Kidney (tissue), 14 donors: ENCODE data around the gene EML6. TPM values are rescaled to one million over a fixed set of nuclear protein-coding genes. Genes with fewer than 3 reads are reported as not detected.

Source experiments
- DNase-seq, 5 donors: peaks; one replicate each; pipeline ENCODE4 v3.0.0-alpha.2; 2013 to 2020
- FAIRE-seq: peaks from 2 replicates; lab custom pipeline; 2012; peaks lifted over from hg19 to GRCh38; lab: Jason Lieb, UNC
- H3K27ac ChIP-seq, 2 donors: one replicate each; pipeline ENCODE4 v1.7.0; 2013; ENCODE audit warnings: low read depth in 2 of 2, low read length in 2 of 2, inconsistent platforms in 1 of 2
- H3K27me3 ChIP-seq: one replicate; pipeline ENCODE4 v1.7.1; 2013; ENCODE audit warnings: low read length, inconsistent platforms; ENCODE audit not compliant: control insufficient read depth, insufficient read depth
- H3K36me3 ChIP-seq, 3 donors: one replicate each; pipeline versions ENCODE4 v1.7.0 to v1.7.1; 2013; ENCODE audit warnings: low read length in 3 of 3, control low read depth in 1 of 3, inconsistent platforms in 1 of 3; ENCODE audit not compliant: insufficient read depth in 3 of 3, control insufficient read depth in 2 of 3
- H3K4me1 ChIP-seq, 3 donors: one replicate each; pipeline versions ENCODE4 v1.7.0 to v1.7.1; 2013; ENCODE audit warnings: low read length in 3 of 3, inconsistent platforms in 1 of 3, low read depth in 1 of 3; ENCODE audit not compliant: control insufficient read depth in 2 of 3, insufficient read depth in 2 of 3
- H3K4me3 ChIP-seq, 3 donors: one replicate each; pipeline versions ENCODE4 v1.7.0 to v1.8.1; 2013; ENCODE audit warnings: low read length in 3 of 3, control low read depth in 1 of 3, inconsistent platforms in 1 of 3
- H3K9ac ChIP-seq, 3 donors: one replicate each; pipeline versions ENCODE4 v1.7.0 to v1.7.1; 2013; ENCODE audit warnings: low read length in 3 of 3, control low read depth in 1 of 3, inconsistent platforms in 1 of 3
- H3K9me3 ChIP-seq, 3 donors: one replicate each; pipeline versions ENCODE4 v1.7.0 to v1.7.1; 2013; ENCODE audit warnings: low read length in 3 of 3, control low read depth in 1 of 3, inconsistent platforms in 1 of 3; ENCODE audit not compliant: control insufficient read depth in 2 of 3, insufficient read depth in 1 of 3
- CTCF ChIP-seq: IDR thresholded peaks from 3 replicates; pipeline ENCODE4 v1.5.1; 2012; ENCODE audit warnings: mild to moderate bottlenecking, moderate library complexity, borderline replicate concordance; ENCODE audit not compliant: insufficient read depth; ENCODE audit errors: extremely low read depth
- intact Hi-C: fragments of 100-400 bp; cut with DNase I; formaldehyde crosslinking; loops from one replicate; pipeline ENCODE4 v1.11.1; 2022
- polyA plus RNA-seq: library from polyadenylated mRNA; stranded (reverse); fragments of 350-450 nt; fragmentation: Illumina TruSeq; extraction: RNeasy Lipid Tissue Mini Kit (QIAGEN cat#74804); gene quantifications from one replicate; pipeline ENCODE4 v1.2.3, GENCODE V29; 2014; ENCODE audit warnings: low read depth, low replicate concordance; ENCODE audit not compliant: insufficient read depth
- total RNA-seq: library from RNA; stranded (reverse); fragmentation: NEBNext Ultra II Directional; extraction: Animal tissue kit (Norgen Biotek cat#: 25700); gene quantifications from one replicate; pipeline ENCODE4 v1.2.1, GENCODE V29; 2021
- donor health status: control.
- donor health status: control.
- donor health status: control.
- donor health status: control.
- donor health status: control.
- donor health status: DM: yes; HTN: yes; CAD: no.
- donor health status: Normal renal cell carcinoma (clear cell type).

Gene EML6
- total and polyA plus RNA-seq, 2 donors from 2014 or later = 1.7 to 3.1 TPM

DNA sequence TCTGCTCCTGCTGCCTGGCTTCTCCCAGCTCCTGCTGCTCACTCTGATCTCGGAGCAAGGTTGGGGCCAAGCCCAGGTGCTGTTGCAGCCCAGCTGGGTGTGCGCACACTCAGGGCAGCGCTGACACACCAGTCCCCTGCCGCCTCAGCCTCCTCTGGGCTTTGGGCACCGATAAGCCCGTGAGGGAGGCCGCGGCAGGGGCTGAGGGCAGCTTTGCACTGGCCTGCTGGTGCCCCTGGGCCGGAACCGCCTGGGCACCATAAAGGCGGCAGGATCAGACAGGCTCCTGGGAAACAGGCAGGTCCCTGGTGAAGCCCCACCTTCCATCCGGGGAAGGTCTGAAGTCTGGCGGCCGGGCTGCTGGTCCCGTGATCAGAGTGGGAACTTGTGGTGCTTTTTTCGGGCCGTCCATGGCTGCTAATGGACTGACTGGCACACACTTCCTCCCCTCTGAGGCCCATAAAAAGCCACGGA lies 14.1 kb upstream of the EML6 start:
- peak; percentile 44 to 84 (median 63) for DNase-seq
- intact Hi-C loops = loop anchor here (10.0 kb wide), 1 partner anchor 185 kb away; no protein-coding TSS in a partner anchor

GRCh38 chr2:54710216-54710615 lies 13.2 kb upstream of the EML6 start:
- peak overlapping the region in 1 of 2 donors; percentile 79 for H3K27ac ChIP-seq
- no peak for FAIRE-seq

More for the DNA sequence above, 14.1 kb upstream of the EML6 start:
- Histone ChIP-seq H3K4me3 (peak overlapping the region; percentile 24 to 68 (median 67)), H3K9ac (peak overlapping the region in 2 of 3 donors; percentile 29 to 80), H3K9me3 (no peaks in the 10 kb centered on the region), H3K4me1 (peaks cover 0 to 4% (median 0%) of the 10 kb centered on the region in 3 donors), H3K36me3 (no peaks in the 10 kb centered on the region), H3K27me3 (no peaks in the 10 kb centered on the region), H3K27ac (peak overlapping the region; percentile 75 to 79)
- no peak for FAIRE-seq
- TF ChIP-seq CTCF = no peak

GRCh38 chr2:54712516-54712915 lies 10.9 kb upstream of the EML6 start:
- TF ChIP-seq CTCF = no peak
- Histone ChIP-seq H3K27ac (no peak overlapping the region), H3K9me3 (no peaks in the 10 kb centered on the region), H3K27me3 (no peaks in the 10 kb centered on the region), H3K9ac (no peak overlapping the region), H3K4me3 (no peak overlapping the region), H3K36me3 (no peaks in the 10 kb centered on the region), H3K4me1 (peaks cover 0 to 4% (median 0%) of the 10 kb centered on the region in 3 donors)
- FAIRE-seq (no peak), DNase-seq (no peak)
- intact Hi-C loops = no loop called here

More at GRCh38 chr2:54710216-54710615, 13.2 kb upstream of the EML6 start:
- no peak for TF ChIP-seq CTCF
- H3K4me1 ChIP-seq = peaks cover 0 to 4% (median 0%) of the 10 kb centered on the region in 3 donors
- H3K9me3 ChIP-seq = no peaks in the 10 kb centered on the region
- H3K27me3 ChIP-seq = no peaks in the 10 kb centered on the region
- intact Hi-C loops = no loop called here
- peak overlapping the region in 1 of 3 donors; percentile 68 for H3K4me3 ChIP-seq
- no peaks in the 10 kb centered on the region for H3K36me3 ChIP-seq
- peak overlapping the region in 1 of 3 donors; percentile 80 for H3K9ac ChIP-seq
- no peak for DNase-seq
